Activated CD4-positive, alpha-beta T cell treated with anti-CD3 and anti-CD28 coated beads, Interleukin-10, Interleukin-2, amounts not matched to agents 100 ng/mL and 50 ng/mL, durations not matched to agents 16 hours and 8 hours (primary cell): ENCODE data around the gene TEX261.
A peak's percentile ranks its signal among the peaks of the same experiment; 100 is the strongest.
"Not testable (repeated sequence)": the region's sequence is repeated elsewhere in the genome, so short reads cannot be mapped to it uniquely, and the experiment has no call there.

Experiments used
- DNase-seq: peaks from one replicate; pipeline ENCODE4 v3.0.0-alpha.2; 2020

Gene TEX261

DNA sequence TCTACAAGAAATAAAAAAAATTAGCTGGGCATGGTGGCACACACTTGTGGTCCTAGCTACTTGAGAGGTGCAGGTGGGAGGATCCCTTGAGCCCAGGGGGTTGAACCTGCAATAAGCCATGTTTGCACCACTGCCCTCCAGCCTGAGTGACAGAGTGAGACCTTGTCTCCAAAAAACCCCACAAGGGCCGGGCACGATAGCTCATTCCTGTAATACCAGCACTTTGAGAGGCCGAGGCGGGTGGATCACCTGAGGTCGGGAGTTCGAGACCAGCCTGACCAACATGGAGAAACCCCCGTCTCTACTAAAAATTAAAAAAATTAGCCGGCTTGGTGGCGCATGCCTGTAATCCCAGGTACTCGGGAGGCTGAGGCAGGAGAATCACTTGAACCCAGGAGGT is 5.3 kb upstream of the TEX261 start:
- not testable (repeated sequence) for DNase-seq

DNA sequence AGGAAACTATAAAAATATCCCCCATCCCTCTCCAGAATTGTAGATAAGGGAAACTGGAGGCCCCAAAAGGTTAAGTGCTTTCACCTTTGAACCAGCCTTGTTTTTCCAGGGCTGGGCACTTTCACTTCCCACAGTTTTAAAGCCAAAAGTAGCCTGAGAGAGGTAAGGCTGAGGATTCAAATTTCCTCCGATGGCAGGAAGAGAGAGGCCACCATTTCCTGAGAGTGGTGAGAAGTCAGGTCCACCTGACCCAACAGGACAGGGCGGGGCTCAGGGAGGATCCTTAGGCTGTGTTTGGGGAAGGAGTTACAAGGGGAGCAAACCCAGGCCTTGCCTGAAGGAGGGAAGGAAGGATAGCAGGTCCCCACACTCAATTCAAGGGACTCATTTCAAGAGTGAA is 4.7 kb upstream of the TEX261 start:
- no peak for DNase-seq

GRCh38 chr2:70998885-70999284 is 4.2 kb upstream of the TEX261 start:
- DNase-seq, result not testable (repeated sequence)

- DNase-seq, result peak; percentile 67
Measured at GRCh38 chr2:70995426-70995729, 705 bp upstream of the TEX261 start.

GRCh38 chr2:70994009-70994698 is 519 bp downstream of the TEX261 start:
- DNase-seq, result peak; percentile 31

DNA sequence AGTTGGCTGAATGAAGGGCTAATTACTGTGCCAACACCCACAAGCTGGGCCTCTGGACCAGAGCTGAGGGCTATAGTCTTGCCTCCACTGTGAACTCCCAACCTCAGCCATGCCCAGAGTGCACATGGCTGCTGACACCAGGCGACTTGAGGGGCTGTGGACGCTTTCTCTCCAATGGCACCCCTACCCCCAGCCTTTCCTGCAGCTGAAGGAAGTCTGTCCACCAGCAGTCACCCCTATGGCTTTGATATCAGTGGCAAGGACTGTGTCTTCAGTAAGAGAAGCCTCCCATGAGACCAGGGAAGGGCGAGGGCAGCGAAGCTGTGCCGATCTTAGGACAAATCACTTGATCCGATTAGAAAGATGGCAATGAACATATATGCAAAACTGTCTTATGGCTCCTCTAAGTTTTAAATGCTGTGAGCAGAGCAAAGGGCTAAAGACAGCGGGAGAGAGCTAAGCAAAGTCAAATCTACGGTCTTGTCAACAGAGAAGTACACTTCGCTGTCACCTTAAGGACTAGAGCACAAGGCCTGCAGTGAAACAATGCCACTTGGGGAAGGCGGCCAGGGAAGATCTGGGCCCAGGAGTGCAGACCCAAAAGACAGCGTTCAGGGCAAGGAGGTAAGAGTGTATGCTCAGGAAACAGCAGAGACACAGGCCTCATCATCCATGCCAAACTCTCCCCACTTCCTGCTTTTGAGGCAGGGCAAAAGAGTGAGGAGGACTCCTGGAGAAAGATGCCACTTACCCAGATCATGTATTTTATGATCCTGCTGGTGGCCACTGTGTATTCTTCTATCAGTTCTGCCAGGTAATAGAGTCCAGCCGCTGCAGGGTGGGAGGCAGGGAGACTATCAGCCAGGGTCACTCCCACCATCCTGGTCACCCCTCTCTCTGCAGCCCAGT is 1.5 kb downstream of the TEX261 start:
- DNase-seq, result no peak

GRCh38 chr2:70991742-70992141 is 2.9 kb downstream of the TEX261 start:
- no peak for DNase-seq

DNA sequence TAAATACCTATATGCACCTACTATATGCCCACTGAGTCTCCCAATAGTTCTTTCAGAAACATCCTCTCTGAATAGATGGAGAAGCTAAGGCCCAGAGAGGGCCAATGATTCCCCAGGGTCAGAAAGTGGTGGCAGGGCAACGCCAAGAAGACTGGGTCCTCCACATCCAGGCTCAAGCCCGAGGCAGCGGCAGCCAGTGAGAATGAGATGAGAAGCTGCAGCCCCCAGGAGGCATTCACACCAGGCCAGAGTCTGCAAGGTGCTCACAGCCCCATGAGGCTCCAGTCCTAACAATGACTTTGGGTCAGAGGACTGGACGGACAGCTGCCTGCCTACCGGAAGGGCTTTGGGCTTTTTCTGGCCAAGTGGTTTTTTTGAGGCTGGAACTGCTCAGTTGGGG is 3.5 kb downstream of the TEX261 start:
- DNase-seq, result no peak

DNA sequence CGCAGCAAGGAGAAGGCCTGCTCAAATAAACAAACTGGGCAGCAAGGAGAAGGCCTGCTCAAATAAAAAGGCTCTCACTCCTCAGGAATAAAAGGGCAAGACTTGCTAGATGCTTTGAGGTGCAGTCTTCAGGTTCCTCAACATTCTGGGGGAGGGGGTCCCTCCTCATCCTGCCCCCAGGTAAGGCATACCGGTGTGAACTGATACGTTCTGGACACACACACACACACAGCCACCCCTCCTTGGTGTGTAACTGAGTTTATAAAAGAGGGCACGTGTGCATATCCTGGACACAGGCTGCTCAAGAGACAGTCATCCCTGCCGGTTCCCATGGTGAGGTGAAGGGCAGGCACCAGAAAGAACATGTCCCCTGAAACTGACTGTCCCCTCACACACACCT is 4.5 kb downstream of the TEX261 start:
- DNase-seq, result no peak

DNA sequence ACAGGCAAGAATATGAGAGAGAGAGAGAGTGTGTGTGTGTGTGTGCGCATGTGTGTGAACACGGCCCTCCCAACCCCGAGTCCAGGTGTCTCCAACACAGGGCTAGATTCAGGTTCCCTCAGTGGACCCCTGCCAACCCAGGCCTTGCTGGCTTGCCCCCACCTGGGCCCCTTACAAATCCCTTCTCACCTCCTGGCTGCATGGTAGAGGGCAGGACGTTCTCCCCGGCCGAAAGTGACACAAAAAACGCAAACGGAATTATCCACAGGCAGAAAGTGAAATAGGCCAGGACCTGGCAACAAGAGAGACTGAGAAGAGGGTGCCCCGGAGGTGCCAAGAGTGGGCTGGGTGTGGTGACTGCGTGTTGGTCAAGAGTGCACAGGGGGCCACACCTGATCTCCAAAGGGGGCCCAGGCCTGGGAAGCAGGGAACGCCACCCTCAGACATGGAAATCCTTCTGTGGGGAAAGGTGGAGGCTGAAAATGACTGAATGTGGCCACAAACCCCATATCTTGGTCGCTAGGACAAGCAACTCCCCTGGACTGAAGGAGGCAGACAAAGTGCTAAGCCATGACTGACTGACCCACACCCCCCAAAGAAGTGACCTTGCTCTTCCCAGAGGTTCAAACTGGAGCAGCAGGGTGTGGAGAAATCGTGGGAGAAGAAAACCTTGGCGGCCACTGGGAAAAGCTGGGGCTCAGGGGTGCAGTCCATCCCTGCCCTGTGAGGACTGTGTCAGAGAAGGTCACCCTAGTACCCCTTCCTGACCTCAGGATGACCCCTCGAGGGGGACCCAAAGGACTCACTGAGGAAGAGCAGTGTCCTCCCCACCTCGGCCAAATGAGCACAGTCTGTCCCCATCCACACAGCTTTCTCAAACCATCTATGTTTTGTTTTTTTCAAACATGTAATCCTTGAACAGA is 5.7 kb downstream of the TEX261 start:
- DNase-seq, result no peak

- no peak for DNase-seq
Measured at GRCh38 chr2:70988151-70988550, 6.5 kb downstream of the TEX261 start.

DNA sequence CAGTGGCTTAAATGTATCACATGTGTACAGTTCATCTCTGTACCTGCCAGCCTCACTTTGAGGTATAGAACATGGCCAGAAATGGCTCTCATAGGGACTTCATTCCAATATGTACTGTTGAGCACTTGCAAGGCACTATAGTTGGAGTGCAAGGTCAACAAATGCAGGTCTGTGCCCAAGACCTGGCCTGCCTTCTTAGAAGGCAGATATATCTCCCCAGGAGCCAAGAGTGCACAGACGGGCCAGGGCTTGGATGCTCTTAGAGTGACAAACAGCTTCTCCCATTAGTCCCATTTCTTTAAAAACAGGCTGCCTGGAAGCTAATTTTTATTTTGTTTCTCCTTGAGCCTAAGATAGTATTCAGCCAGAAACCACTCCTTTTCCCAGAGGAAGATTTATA is 7.3 kb downstream of the TEX261 start:
- no peak for DNase-seq

- no peak for DNase-seq
Measured at GRCh38 chr2:70986499-70987189, 8.0 kb downstream of the TEX261 start.

DNA sequence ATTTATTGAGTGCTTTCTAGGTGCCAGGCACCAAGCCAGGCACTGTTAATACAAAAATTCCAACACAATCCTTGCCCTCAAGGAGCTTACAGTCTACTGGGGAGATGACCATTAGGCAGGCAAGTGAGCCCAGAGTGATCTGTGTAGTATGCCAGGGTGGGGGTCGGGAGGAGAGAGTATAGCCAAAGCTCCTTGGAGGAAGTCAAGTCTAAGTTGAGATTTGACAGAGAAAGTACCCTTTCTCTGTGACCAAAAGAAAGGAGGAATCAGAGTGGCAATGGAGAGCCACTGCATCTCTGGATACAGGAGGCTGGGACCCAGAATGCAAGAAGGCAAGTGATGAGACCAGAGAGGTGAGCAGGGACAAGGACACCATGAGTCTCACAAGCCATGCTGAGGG is 8.7 kb downstream of the TEX261 start:
- DNase-seq, result no peak

- DNase-seq, result no peak
Measured at GRCh38 chr2:70985283-70985688, 9.4 kb downstream of the TEX261 start.

- DNase-seq, result peak; percentile 87
Measured at GRCh38 chr2:70984576-70985282, 9.9 kb downstream of the TEX261 start.

- no peak for DNase-seq
Measured at GRCh38 chr2:70984228-70984575, 10.5 kb downstream of the TEX261 start.

- DNase-seq, result no peak
Measured at GRCh38 chr2:70983506-70984227, 11.0 kb downstream of the TEX261 start.

- no peak for DNase-seq
Measured at GRCh38 chr2:70982971-70983370, 11.7 kb downstream of the TEX261 start.

- DNase-seq, result no peak
Measured at GRCh38 chr2:70981866-70982810, 12.5 kb downstream of the TEX261 start.
